Psoas muscle (tissue), 8 donors: ENCODE data around the gene ZNF398. TPM values are rescaled to one million over a fixed set of nuclear protein-coding genes. Genes with fewer than 3 reads are reported as not detected.

Experiments used
- ATAC-seq, 4 donors: fragments of 200-7000 bp; cut with Tn5 transposase; one replicate each; pipeline ENCODE4 v1.9.1; 2020; ENCODE audit warnings: moderate library complexity in 3 of 4, mild to moderate bottlenecking in 2 of 4
- DNase-seq, 2 donors: peaks; one replicate each; pipeline ENCODE4 v3.0.0-alpha.2; 2020
- H3K27ac ChIP-seq: fragments of 200-600 bp; one replicate; pipeline ENCODE4 v1.8.0; 2022
- H3K27me3 ChIP-seq, 3 donors: fragments of 200-600 bp in 1 of 3; one replicate each; pipeline versions ENCODE4 v1.6.1 to v1.8.0; 2013 to 2022; ENCODE audit warnings: low read length in 2 of 3, mild to moderate bottlenecking in 2 of 3, moderate library complexity in 1 of 3; ENCODE audit not compliant: insufficient read depth in 3 of 3
- H3K36me3 ChIP-seq, 2 donors: fragments of 200-600 bp in 1 of 2; one replicate each; pipeline versions ENCODE4 v1.6.1 to v1.8.0; 2013 to 2022; ENCODE audit warnings: low read depth in 1 of 2, mild to moderate bottlenecking in 1 of 2, moderate library complexity in 1 of 2; ENCODE audit not compliant: insufficient read depth in 1 of 2
- H3K4me1 ChIP-seq: fragments of 200-600 bp; one replicate; pipeline ENCODE4 v1.8.0; 2022
- H3K4me3 ChIP-seq: fragments of 200-600 bp; one replicate; pipeline ENCODE4 v1.8.0; 2022; ENCODE audit warnings: mild to moderate bottlenecking
- H3K9me3 ChIP-seq: fragments of 200-600 bp; one replicate; pipeline ENCODE4 v1.8.0; 2022
- CTCF ChIP-seq: fragments of 200-600 bp; IDR thresholded peaks from one replicate; pipeline ENCODE4 v1.8.0; 2022; ENCODE audit warnings: antibody characterized with exemption
- WGBS, 3 donors: extraction: QIAGEN DNeasy Blood & Tissue Kit; methylation state at CpG; one replicate each; pipeline versions ENCODE4 v1.1.6 to v1.1.7; 2013; 5-methylcytosine and 5-hydroxymethylcytosine counted together
- intact Hi-C, 2 donors: fragments of 100-400 bp; cut with DNase I; formaldehyde crosslinking; loops; one replicate each; pipeline versions ENCODE4 v1.11.0 to v1.14.2; 2022
- polyA plus RNA-seq, 3 donors: library from polyadenylated mRNA; stranded (reverse); fragments of 200-250 nt; gene quantifications; one replicate each; pipeline ENCODE4 v1.2.3, GENCODE V29; 2013
- total RNA-seq, 4 donors: library from RNA; stranded (reverse); fragmentation: NEBNext Ultra II Directional in 2 of 4; extraction: Animal tissue kit (Norgen Biotek cat#: 25700) in 2 of 4; gene quantifications; one replicate each; pipeline versions ENCODE4 v1.2.1 to v1.2.4, GENCODE V29; 2021 to 2023
- donor health status: healthy with polysubstance abuse.
- donor health status: DM: no; HTN: no; CAD: no; lungs with moderate emphysema.
- donor health status: Bipolar disorder and iron deficiency.
- donor health status: healthy.
- donor health status: DM: yes; HTN: yes; CAD: no.
- donor health status: DM: no; HTN: no; CAD: no.
- donor health status: DM: no; HTN: no; CAD: no.
- donor health status: DM: yes; HTN: yes; CAD: no.

ZNF398 gene
- total and polyA plus RNA-seq, 7 donors: 2.8 to 12.4 (median 7.8) TPM

- H3K4me1 ChIP-seq: no peaks in the 10 kb centered on the region
- H3K9me3 ChIP-seq: no peaks in the 10 kb centered on the region
- intact Hi-C loops: no loop called here
- H3K27me3 ChIP-seq: no peaks in the 10 kb centered on the region
- ATAC-seq (no peak), DNase-seq (no peak)
- no peak overlapping the region for H3K4me3 ChIP-seq
- peaks cover 16 to 71% of the 10 kb centered on the region in 2 donors for H3K36me3 ChIP-seq
- TF ChIP-seq CTCF: no peak
- H3K27ac ChIP-seq: no peak overlapping the region
These were observed 33.6 kb downstream of the ZNF398 start for GRCh38 chr7:149180722-149181449.

GRCh38 chr7:149181450-149181790, 34.2 kb downstream of the ZNF398 start:
- Histone ChIP-seq H3K4me1 (no peaks in the 10 kb centered on the region), H3K4me3 (no peak overlapping the region), H3K27me3 (no peaks in the 10 kb centered on the region), H3K36me3 (peaks cover 15 to 66% of the 10 kb centered on the region in 2 donors), H3K9me3 (no peaks in the 10 kb centered on the region), H3K27ac (no peak overlapping the region)
- DNase-seq (no peak), ATAC-seq (no peak)
- no peak for TF ChIP-seq CTCF
- intact Hi-C loops: no loop called here

- H3K27me3 ChIP-seq: no peaks in the 10 kb centered on the region
- intact Hi-C loops: no loop called here
- TF ChIP-seq CTCF: no peak
- H3K4me3 ChIP-seq: no peak overlapping the region
- WGBS, 3 donors: 92 to 93% (median 92%) methylated on average over 6 of the region's 6 CpGs
- no peak for DNase-seq
- H3K36me3 ChIP-seq: peaks cover 11 to 37% of the 10 kb centered on the region in 2 donors
- no peak overlapping the region for H3K27ac ChIP-seq
- ATAC-seq: no peak
- H3K4me1 ChIP-seq: no peaks in the 10 kb centered on the region
- no peaks in the 10 kb centered on the region for H3K9me3 ChIP-seq
These were observed 37.0 kb downstream of the ZNF398 start for GRCh38 chr7:149184274-149184673.

GRCh38 chr7:149188213-149188612, 41.0 kb downstream of the ZNF398 start:
- Histone ChIP-seq H3K4me1 (no peaks in the 10 kb centered on the region), H3K9me3 (no peaks in the 10 kb centered on the region), H3K27me3 (no peaks in the 10 kb centered on the region), H3K4me3 (no peak overlapping the region), H3K27ac (no peak overlapping the region), H3K36me3 (no peaks in the 10 kb centered on the region)
- DNase-seq: no peak
- intact Hi-C loops: no loop called here
- no peak for TF ChIP-seq CTCF
- 55 to 67% (median 61%) methylated on average over 2 of the region's 2 CpGs for WGBS, 3 donors
- no peak for ATAC-seq

GRCh38 chr7:149188637-149189259, 41.5 kb downstream of the ZNF398 start:
- Histone ChIP-seq H3K4me1 (no peaks in the 10 kb centered on the region), H3K27me3 (no peaks in the 10 kb centered on the region), H3K27ac (no peak overlapping the region), H3K9me3 (no peaks in the 10 kb centered on the region), H3K36me3 (no peaks in the 10 kb centered on the region), H3K4me3 (no peak overlapping the region)
- DNase-seq: no peak
- intact Hi-C loops: no loop called here
- TF ChIP-seq CTCF: no peak
- 56 to 64% (median 59%) methylated on average over 12 of the region's 12 CpGs for WGBS, 3 donors
- ATAC-seq: no peak
